Lower leg skin (tissue), 4 donors: ENCODE data around the gene PRICKLE2. TPM values are rescaled to one million over a fixed set of nuclear protein-coding genes. Genes with fewer than 3 reads are reported as not detected.
"Not testable (repeated sequence)": the region's sequence is repeated elsewhere in the genome, so short reads cannot be mapped to it uniquely, and the experiment has no call there.

ENCODE experiments used
- DNase-seq, 2 donors: peaks; one replicate each; pipeline ENCODE4 v3.0.0-alpha.2; 2019; ENCODE audit warnings: low spot score in 2 of 2
- H3K4me3 ChIP-seq: fragments of 200-600 bp; sonication (generic); 2 replicates; pipeline ENCODE4 v1.5.1; 2017; ENCODE audit warnings: mild to moderate bottlenecking, low read depth; ENCODE audit not compliant: poor library complexity, severe bottlenecking
- CTCF ChIP-seq, 3 donors: fragments of 450-650 bp; IDR thresholded peaks; one replicate each; pipeline ENCODE4 v1.5.1; 2016; ENCODE audit warnings: antibody characterized with exemption in 3 of 3, mild to moderate bottlenecking in 3 of 3, moderate library complexity in 2 of 3
- POLR2A ChIP-seq, 2 donors: fragments of 450-650 bp; IDR thresholded peaks; one replicate each; pipeline ENCODE4 v1.6.1; 2016 to 2017; ENCODE audit warnings: antibody characterized with exemption in 2 of 2, mild to moderate bottlenecking in 1 of 2, moderate library complexity in 1 of 2
- WGBS, 2 donors: methylation state at CpG; one replicate each; pipeline ENCODE4 v1.1.5; 2018; 5-methylcytosine and 5-hydroxymethylcytosine counted together
- intact Hi-C: fragments of 100-400 bp; cut with DNase I; formaldehyde crosslinking; loops from one replicate; pipeline ENCODE4 v1.15.0; 2023; ENCODE audit warnings: low total_unique reads
- total RNA-seq, 4 donors: library from RNA; depleted of rRNA; stranded (reverse); fragments of >200 nt; gene quantifications; one replicate each; pipeline ENCODE4 v1.1.0, GENCODE V29; 2016

Gene PRICKLE2
- total RNA-seq, 4 donors from 2014 or later: 10.2 to 18.7 (median 11.7) TPM

GRCh38 chr3:64091501-64091900 is 133.8 kb downstream of the PRICKLE2 start:
- TF ChIP-seq POLR2A (IDR thresholded peaks at IDR 0.05) (no peak), CTCF (IDR thresholded peaks at IDR 0.05) (no peak)
- no peak for DNase-seq
- intact Hi-C loops: no loop called here
- WGBS, 2 donors: 97 to 100% methylated on average over 1 of the region's 1 CpG
- no peak overlapping the region for H3K4me3 ChIP-seq

DNA sequence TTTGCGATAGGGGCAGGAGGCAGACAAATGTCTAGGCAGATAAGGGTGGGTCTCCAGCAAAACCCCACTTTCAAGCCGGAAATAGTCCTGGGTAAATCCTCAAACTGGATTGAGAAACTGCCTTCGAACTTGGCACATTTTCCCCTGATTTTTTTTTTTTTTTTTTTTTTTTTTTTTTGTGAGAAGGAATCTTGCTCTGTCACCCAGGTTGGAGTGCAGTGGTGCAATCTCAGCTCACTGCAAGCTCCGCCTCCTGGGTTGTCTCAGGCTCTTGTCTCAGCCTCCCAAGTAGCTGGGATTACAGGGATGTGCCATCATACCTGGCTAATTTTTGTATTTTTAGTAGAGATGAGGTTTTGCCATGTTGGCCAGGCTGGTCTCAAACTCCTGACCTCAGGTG is 135.9 kb downstream of the PRICKLE2 start:
- DNase-seq: not testable (repeated sequence)

DNA sequence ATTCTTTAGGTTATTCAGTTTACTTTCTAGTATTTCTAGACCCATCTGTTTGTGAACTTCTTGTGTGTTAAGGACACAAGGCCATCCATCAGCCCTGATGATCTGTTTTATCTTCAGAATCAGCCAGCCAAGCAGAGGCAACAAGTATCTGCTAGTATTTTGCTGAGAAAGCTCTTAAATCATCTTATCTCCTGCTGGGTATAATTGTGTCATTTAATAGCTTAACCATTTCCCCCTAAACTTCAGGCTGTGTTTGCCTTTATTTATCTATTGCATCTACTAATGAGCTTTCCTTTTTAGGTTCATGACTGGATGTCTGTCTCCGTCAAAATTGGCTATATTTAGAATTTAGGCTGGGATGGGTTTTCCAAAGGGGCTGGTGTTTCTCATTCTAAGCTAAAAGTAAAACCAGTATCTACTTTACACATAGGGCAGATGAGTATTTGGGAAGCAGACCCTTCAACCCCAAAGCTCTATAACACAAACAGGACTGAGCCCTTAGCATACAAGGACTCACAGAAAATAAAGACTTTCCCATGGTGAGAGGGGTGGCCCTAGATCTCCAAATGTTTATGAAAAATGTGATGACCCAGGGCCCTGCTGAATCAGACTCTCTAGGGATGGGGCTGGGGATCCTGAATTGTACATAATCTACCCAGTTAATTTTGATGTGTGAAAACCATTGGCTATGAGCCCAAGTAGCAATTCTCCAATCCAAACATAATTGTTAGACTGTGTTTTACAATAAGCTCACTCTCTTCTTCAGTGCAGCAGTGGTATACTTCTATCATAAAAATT is 136.7 kb downstream of the PRICKLE2 start:
- intact Hi-C loops: no loop called here
- TF ChIP-seq CTCF (IDR thresholded peaks at IDR 0.05): no peak
- TF ChIP-seq POLR2A (IDR thresholded peaks at IDR 0.05): no peak
- no peak for DNase-seq
- no peak overlapping the region for H3K4me3 ChIP-seq
- 33 to 50% methylated on average over 1 of the region's 1 CpG for WGBS, 2 donors

More for the DNA sequence above, 135.9 kb downstream of the PRICKLE2 start:
- 60 to 63% methylated on average over 4 of the region's 4 CpGs for WGBS, 2 donors
- H3K4me3 ChIP-seq, intact Hi-C loops: not testable (repeated sequence)

DNA sequence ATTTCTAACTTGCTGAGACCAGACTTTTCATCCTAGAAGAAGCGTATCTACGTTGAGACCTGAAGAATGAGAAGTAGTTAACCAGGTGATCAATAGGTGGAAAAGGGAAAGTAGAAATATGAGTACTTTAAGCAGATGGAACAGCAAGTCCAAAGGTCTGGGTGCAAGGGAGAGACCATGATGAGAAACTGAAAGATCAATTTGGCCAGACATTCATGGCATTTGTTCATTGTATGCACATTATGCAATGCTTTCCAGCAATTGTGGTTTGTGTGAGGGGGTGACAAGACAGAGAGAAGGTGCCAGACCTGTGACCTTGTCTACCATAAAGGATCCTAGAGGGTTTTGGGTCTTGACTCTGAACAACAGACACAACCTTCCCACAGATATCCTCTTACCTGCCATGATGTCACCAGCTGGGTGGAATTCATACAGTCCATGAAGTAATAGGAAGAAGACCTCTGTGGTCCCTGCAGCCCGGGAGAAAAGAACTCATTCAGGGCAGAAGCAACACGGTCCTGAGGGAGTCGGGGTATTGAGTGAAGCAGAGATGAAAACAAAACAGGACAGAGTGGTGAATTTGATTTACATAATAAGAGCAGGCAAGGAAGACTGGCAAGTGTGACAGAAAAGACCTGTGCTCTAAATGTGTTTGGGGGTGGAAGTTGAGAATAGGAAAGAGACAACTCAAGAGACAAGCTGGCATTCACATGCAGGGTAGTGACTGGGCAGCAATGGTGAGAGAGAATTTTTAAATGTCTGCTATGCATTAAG is 138.6 kb downstream of the PRICKLE2 start:
- TF ChIP-seq POLR2A (IDR thresholded peaks at IDR 0.05) (no peak), CTCF (IDR thresholded peaks at IDR 0.05) (no peak)
- no peak overlapping the region for H3K4me3 ChIP-seq
- intact Hi-C loops: no loop called here
- 81 to 84% methylated on average over 5 of the region's 5 CpGs for WGBS, 2 donors
- DNase-seq: no peak

GRCh38 chr3:64084640-64085039 is 140.6 kb downstream of the PRICKLE2 start:
- DNase-seq: no peak
- WGBS, 2 donors: 93 to 100% methylated on average over 1 of the region's 1 CpG
- intact Hi-C loops: no loop called here
- no peak for TF ChIP-seq POLR2A (IDR thresholded peaks at IDR 0.05)
- TF ChIP-seq CTCF (IDR thresholded peaks at IDR 0.05): no peak
- no peak overlapping the region for H3K4me3 ChIP-seq

DNA sequence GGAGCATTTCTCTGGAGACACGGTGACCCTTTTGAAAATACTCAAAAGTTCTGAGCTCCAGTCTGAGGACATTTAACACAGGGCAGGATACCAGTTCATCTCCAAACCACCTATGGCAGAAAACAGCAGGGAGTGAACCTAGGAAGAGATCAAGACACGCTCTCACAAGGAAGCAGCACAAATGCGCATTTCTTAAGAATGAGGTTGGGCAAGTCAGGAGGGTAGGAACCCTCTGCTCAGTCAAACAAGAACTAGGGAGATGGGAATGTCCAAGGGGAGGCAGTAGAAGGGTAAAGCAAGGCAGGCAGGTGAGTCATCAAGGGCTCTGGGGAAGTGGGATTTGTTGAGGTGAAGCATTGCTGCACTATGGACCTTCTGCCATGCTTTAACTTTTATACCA is 141.7 kb downstream of the PRICKLE2 start:
- intact Hi-C loops: no loop called here
- H3K4me3 ChIP-seq: no peak overlapping the region
- TF ChIP-seq CTCF (IDR thresholded peaks at IDR 0.05) (no peak), POLR2A (IDR thresholded peaks at IDR 0.05) (no peak)
- 61 to 88% methylated on average over 3 of the region's 3 CpGs for WGBS, 2 donors
- DNase-seq: no peak
